HCT116 (cell line): Measurements from ENCODE around the gene EBP. TPM values are rescaled to one million over a fixed set of nuclear protein-coding genes. Genes with fewer than 3 reads are reported as not detected.

Experiments
- ATAC-seq: fragments of 200-7000 bp; cut with Tn5 transposase; 2 replicates; pipeline ENCODE4 v1.9.1; 2020; ENCODE audit warnings: mild to moderate bottlenecking, moderate library complexity
- BruUV-seq: library from RNA; stranded (reverse); fragments of 400-500 nt; replicated peaks from 2 replicates; lab custom pipeline; 2021; lab: Mats Ljungman, UMichigan
- CTCF ChIA-PET: fragments of 300-600 bp; sonication (Branson Sonifier 250); formaldehyde crosslinking; loops from one replicate; lab custom pipeline; 2021; ENCODE audit warnings: antibody characterized with exemption; lab: Charles Lee
- POLR2A ChIA-PET: fragments of 300-600, 350-600 bp; sonication (Branson Sonifier 250); formaldehyde crosslinking; loops from one replicate; lab custom pipeline; 2021; ENCODE audit warnings: antibody characterized with exemption; lab: Charles Lee
- RAD21 ChIA-PET, 2 experiments: fragments of 300-600 bp; sonication (Branson Sonifier 250); formaldehyde crosslinking; loops; one replicate each; lab custom pipeline; 2023; ENCODE audit warnings: low total read pairs in 2 of 2; ENCODE audit not compliant: uncharacterized antibody in 2 of 2, unreplicated experiment in 2 of 2, low non-redundant PET in 1 of 2; lab: Charles Lee
- DNase-seq: peaks from one replicate; pipeline ENCODE4 v3.0.0-alpha.2; 2010; ENCODE audit warnings: low read depth, low spot score
- H2AFZ ChIP-seq: fragments of 200-600 bp; shearing (Covaris generic), sonication (generic); 2 replicates; pipeline ENCODE4 v1.6.1; 2017; ENCODE audit warnings: low read depth, mixed run types, mixed read lengths, antibody characterized with exemption, low read length; ENCODE audit not compliant: poor library complexity, severe bottlenecking
- H3K27ac ChIP-seq: 2 replicates; pipeline ENCODE4 v1.5.1; 2012; ENCODE audit warnings: low read depth, low read length
- H3K27me3 ChIP-seq: fragments of 200-600 bp; sonication (generic); 2 replicates; pipeline ENCODE4 v1.6.1; 2016; ENCODE audit warnings: mixed run types, low read length, mixed read lengths; ENCODE audit not compliant: insufficient read depth
- H3K36me3 ChIP-seq, 2 experiments: fragments of 200-500 bp in 1 of 2; fragments of 200-600 bp in 1 of 2; sonication (Bioruptor generic) in 1 of 2; sonication (generic) in 1 of 2; 2 replicates each; pipeline versions ENCODE4 v1.5.1 to v1.6.1; 2014 to 2016; ENCODE audit warnings: low read length in 2 of 2, inconsistent platforms in 1 of 2, mixed read lengths in 1 of 2, mixed run types in 1 of 2; ENCODE audit not compliant: insufficient read depth in 2 of 2, control insufficient read depth in 1 of 2
- H3K4me1 ChIP-seq, 2 experiments: fragments of 200-600 bp in 1 of 2; sonication (generic) in 1 of 2; 2 replicates each; pipeline versions ENCODE4 v1.5.1 to v1.6.1; 2012 to 2017; ENCODE audit warnings: low read length in 2 of 2, inconsistent platforms in 1 of 2, mild to moderate bottlenecking in 1 of 2, mixed read lengths in 1 of 2, mixed run types in 1 of 2, moderate library complexity in 1 of 2; ENCODE audit not compliant: insufficient read depth in 2 of 2, control insufficient read depth in 1 of 2
- H3K4me2 ChIP-seq: fragments of 200-600 bp; sonication (generic); 2 replicates; pipeline ENCODE4 v1.6.1; 2017; ENCODE audit warnings: mixed run types, low read length, mixed read lengths
- H3K4me3 ChIP-seq, 2 experiments: fragments of 200-600 bp in 1 of 2; sonication (generic) in 1 of 2; replicated peaks in 1 of 2; 2 replicates each; pipeline ENCODE4 v1.5.1; 2011 to 2016; ENCODE audit warnings: low read length in 2 of 2, control low read depth in 1 of 2, low read depth in 1 of 2, mild to moderate bottlenecking in 1 of 2, mixed read lengths in 1 of 2, mixed run types in 1 of 2
- H3K79me2 ChIP-seq: fragments of 200-600 bp; sonication (generic); 2 replicates; pipeline ENCODE4 v1.6.1; 2017; ENCODE audit warnings: mild to moderate bottlenecking, mixed run types, low read length, moderate library complexity, mixed read lengths; ENCODE audit not compliant: insufficient read depth
- H3K9ac ChIP-seq: fragments of 200-600 bp; sonication (generic); 2 replicates; pipeline ENCODE4 v1.6.1; 2016; ENCODE audit warnings: low read length, mixed read lengths
- H3K9me2 ChIP-seq: fragments of 200-600 bp; sonication (generic), shearing (Covaris generic); 2 replicates; pipeline ENCODE4 v1.6.1; 2017; ENCODE audit warnings: mixed run types, mild to moderate bottlenecking, moderate library complexity; ENCODE audit not compliant: insufficient read depth
- H3K9me3 ChIP-seq, 2 experiments: fragments of 200-500 bp in 1 of 2; fragments of 200-600 bp in 1 of 2; sonication (Bioruptor generic) in 1 of 2; sonication (generic) in 1 of 2; 2 replicates each; pipeline ENCODE4 v1.6.1; 2014 to 2017; ENCODE audit warnings: low read length in 2 of 2, mixed read lengths in 2 of 2, inconsistent platforms in 1 of 2, low read depth in 1 of 2, mild to moderate bottlenecking in 1 of 2, mixed run types in 1 of 2, moderate library complexity in 1 of 2; ENCODE audit not compliant: control insufficient read depth in 1 of 2, insufficient read depth in 1 of 2
- H4K20me1 ChIP-seq: fragments of 200-600 bp; sonication (generic), shearing (Covaris generic); 2 replicates; pipeline ENCODE4 v1.6.1; 2017; ENCODE audit warnings: mixed run types, mild to moderate bottlenecking, moderate library complexity; ENCODE audit not compliant: insufficient read depth
- CBX3 ChIP-seq: IDR thresholded peaks from 2 replicates; pipeline ENCODE4 v1.6.1; 2012; ENCODE audit warnings: low read depth
- CEBPB ChIP-seq: IDR thresholded peaks from 2 replicates; pipeline ENCODE4 v1.6.1; 2012; ENCODE audit warnings: low read depth
- EGR1 ChIP-seq: IDR thresholded peaks from 2 replicates; pipeline ENCODE4 v1.6.1; 2012; ENCODE audit warnings: low read depth
- ELF1 ChIP-seq: IDR thresholded peaks from 2 replicates; pipeline ENCODE4 v1.6.1; 2012; ENCODE audit warnings: low read depth, borderline replicate concordance
- EZH2phosphoT487 ChIP-seq: fragments of 200-600 bp; IDR thresholded peaks from 2 replicates; pipeline ENCODE4 v1.6.1; 2018; ENCODE audit warnings: antibody characterized with exemption, borderline replicate concordance
- FOSL1 ChIP-seq: IDR thresholded peaks from 2 replicates; pipeline ENCODE4 v1.6.1; 2012; ENCODE audit warnings: low read depth
- POLR2A ChIP-seq: IDR thresholded peaks from 2 replicates; pipeline ENCODE4 v1.7.0; 2011; ENCODE audit warnings: borderline replicate concordance; ENCODE audit not compliant: insufficient read depth, insufficient read length; ENCODE audit errors: extremely low read depth
- POLR2AphosphoS5 ChIP-seq: IDR thresholded peaks from 2 replicates; pipeline ENCODE4 v1.6.1; 2011; ENCODE audit warnings: mild to moderate bottlenecking, low read depth, low read length, moderate library complexity
- RAD21 ChIP-seq: IDR thresholded peaks from 2 replicates; pipeline ENCODE4 v1.6.1; 2012; ENCODE audit warnings: low read depth, mild to moderate bottlenecking
- SIN3A ChIP-seq: IDR thresholded peaks from 2 replicates; pipeline ENCODE4 v1.6.1; 2012; ENCODE audit warnings: low read depth
- SRF ChIP-seq: IDR thresholded peaks from 2 replicates; pipeline ENCODE4 v1.6.1; 2012; ENCODE audit warnings: low read depth
- TCF7L2 ChIP-seq: IDR thresholded peaks from 2 replicates; pipeline ENCODE4 v1.7.0; 2011; ENCODE audit warnings: borderline replicate concordance, inconsistent platforms; ENCODE audit not compliant: insufficient read depth, insufficient read length; ENCODE audit errors: extremely low read depth
- YY1 ChIP-seq: IDR thresholded peaks from 2 replicates; pipeline ENCODE4 v1.6.1; 2011; ENCODE audit warnings: low read length, low read depth, moderate library complexity, mild to moderate bottlenecking; ENCODE audit not compliant: insufficient replicate concordance; ENCODE audit errors: extremely low read depth
- ZFX ChIP-seq: fragments of 450-650 bp; IDR thresholded peaks from 2 replicates; pipeline ENCODE4 v1.6.1; 2017
- ZNF274 ChIP-seq: fragments of 200-500 bp; sonication (Bioruptor generic); IDR thresholded peaks from 2 replicates; pipeline ENCODE4 v1.6.1; 2014; ENCODE audit warnings: mild to moderate bottlenecking, low read depth, low read length, inconsistent platforms
- intact Hi-C: fragments of 100-400 bp; cut with micrococcal nuclease; formaldehyde crosslinking; loops from 2 replicates; pipeline ENCODE4 v1.10.0; 2022
- total RNA-seq: library from RNA; stranded (reverse); gene quantifications from one replicate; pipeline ENCODE4 v1.2.1, GENCODE V29; 2021; ENCODE audit not compliant: unreplicated experiment
- TF ChIP-seq, protein P1 (sequence below): IDR thresholded peaks from 2 replicates; pipeline ENCODE4 v1.6.1; 2012
- TF ChIP-seq, protein P2 (sequence below): IDR thresholded peaks from 2 replicates; pipeline ENCODE4 v1.6.1; 2012; ENCODE audit warnings: low read depth
- TF ChIP-seq, protein P3 (sequence below): IDR thresholded peaks from 2 replicates; pipeline ENCODE4 v1.6.1; 2011; ENCODE audit warnings: mild to moderate bottlenecking, low read length, moderate library complexity; ENCODE audit not compliant: insufficient replicate concordance; ENCODE audit errors: extremely low read depth
- TF ChIP-seq, protein P4 (sequence below): IDR thresholded peaks from 2 replicates; pipeline ENCODE4 v1.6.1; 2012
- TF ChIP-seq, protein P5 (sequence below), 3 experiments: fragments of 200-600 bp in 1 of 3; sonication (generic) in 1 of 3; IDR thresholded peaks in 2 of 3; conservative IDR thresholded peaks in 1 of 3; 2 replicates each; pipeline ENCODE4 v1.5.1; 2012 to 2017; ENCODE audit warnings: low read depth in 2 of 3, low read length in 2 of 3, antibody characterized with exemption in 1 of 3, borderline replicate concordance in 1 of 3, control low read depth in 1 of 3, mild to moderate bottlenecking in 1 of 3, mixed read lengths in 1 of 3, mixed run types in 1 of 3, moderate library complexity in 1 of 3; ENCODE audit not compliant: insufficient read depth in 1 of 3

Gene EBP
- total RNA-seq, 1 experiment from 2014 or later = 93.8 TPM

DNA sequence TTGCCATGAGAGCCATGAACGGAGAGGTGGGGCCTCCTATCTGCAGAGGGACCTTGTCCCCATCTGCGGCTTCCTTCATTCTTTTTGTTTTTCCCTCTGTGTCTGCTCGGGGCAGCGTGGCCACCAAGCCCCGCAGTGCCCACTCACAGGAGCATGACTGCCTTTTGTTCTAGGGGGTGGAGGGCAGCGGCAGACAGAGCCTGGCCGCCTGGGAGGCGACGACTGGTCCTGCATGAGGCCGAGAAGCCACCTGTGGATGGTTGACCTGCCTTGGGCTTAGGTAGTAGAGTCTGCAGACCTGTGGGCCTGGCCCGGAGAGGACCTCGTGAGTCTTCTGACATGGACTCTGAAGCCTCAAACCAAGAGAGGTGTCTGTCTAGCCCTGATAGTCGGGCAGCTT, 54.0 kb downstream of the EBP start:
- TF ChIP-seq, protein P1, sequence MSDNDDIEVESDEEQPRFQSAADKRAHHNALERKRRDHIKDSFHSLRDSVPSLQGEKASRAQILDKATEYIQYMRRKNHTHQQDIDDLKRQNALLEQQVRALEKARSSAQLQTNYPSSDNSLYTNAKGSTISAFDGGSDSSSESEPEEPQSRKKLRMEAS = no peak
- TF ChIP-seq, protein P2, sequence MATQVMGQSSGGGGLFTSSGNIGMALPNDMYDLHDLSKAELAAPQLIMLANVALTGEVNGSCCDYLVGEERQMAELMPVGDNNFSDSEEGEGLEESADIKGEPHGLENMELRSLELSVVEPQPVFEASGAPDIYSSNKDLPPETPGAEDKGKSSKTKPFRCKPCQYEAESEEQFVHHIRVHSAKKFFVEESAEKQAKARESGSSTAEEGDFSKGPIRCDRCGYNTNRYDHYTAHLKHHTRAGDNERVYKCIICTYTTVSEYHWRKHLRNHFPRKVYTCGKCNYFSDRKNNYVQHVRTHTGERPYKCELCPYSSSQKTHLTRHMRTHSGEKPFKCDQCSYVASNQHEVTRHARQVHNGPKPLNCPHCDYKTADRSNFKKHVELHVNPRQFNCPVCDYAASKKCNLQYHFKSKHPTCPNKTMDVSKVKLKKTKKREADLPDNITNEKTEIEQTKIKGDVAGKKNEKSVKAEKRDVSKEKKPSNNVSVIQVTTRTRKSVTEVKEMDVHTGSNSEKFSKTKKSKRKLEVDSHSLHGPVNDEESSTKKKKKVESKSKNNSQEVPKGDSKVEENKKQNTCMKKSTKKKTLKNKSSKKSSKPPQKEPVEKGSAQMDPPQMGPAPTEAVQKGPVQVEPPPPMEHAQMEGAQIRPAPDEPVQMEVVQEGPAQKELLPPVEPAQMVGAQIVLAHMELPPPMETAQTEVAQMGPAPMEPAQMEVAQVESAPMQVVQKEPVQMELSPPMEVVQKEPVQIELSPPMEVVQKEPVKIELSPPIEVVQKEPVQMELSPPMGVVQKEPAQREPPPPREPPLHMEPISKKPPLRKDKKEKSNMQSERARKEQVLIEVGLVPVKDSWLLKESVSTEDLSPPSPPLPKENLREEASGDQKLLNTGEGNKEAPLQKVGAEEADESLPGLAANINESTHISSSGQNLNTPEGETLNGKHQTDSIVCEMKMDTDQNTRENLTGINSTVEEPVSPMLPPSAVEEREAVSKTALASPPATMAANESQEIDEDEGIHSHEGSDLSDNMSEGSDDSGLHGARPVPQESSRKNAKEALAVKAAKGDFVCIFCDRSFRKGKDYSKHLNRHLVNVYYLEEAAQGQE = no peak
- TF ChIP-seq ELF1 (no peak), POLR2A (no peak), FOSL1 (no peak), SIN3A (no peak), SRF (no peak), ZNF274 (no peak), RAD21 (no peak), EGR1 (no peak), POLR2AphosphoS5 (no peak), CBX3 (no peak), ZFX (no peak), EZH2phosphoT487 (no peak), YY1 (no peak), CEBPB (no peak), TCF7L2 (no peak)
- TF ChIP-seq, protein P3, sequence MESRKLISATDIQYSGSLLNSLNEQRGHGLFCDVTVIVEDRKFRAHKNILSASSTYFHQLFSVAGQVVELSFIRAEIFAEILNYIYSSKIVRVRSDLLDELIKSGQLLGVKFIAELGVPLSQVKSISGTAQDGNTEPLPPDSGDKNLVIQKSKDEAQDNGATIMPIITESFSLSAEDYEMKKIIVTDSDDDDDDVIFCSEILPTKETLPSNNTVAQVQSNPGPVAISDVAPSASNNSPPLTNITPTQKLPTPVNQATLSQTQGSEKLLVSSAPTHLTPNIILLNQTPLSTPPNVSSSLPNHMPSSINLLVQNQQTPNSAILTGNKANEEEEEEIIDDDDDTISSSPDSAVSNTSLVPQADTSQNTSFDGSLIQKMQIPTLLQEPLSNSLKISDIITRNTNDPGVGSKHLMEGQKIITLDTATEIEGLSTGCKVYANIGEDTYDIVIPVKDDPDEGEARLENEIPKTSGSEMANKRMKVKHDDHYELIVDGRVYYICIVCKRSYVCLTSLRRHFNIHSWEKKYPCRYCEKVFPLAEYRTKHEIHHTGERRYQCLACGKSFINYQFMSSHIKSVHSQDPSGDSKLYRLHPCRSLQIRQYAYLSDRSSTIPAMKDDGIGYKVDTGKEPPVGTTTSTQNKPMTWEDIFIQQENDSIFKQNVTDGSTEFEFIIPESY = no peak
- TF ChIP-seq, protein P4, sequence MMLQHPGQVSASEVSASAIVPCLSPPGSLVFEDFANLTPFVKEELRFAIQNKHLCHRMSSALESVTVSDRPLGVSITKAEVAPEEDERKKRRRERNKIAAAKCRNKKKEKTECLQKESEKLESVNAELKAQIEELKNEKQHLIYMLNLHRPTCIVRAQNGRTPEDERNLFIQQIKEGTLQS = no peak
- TF ChIP-seq, protein P5, sequence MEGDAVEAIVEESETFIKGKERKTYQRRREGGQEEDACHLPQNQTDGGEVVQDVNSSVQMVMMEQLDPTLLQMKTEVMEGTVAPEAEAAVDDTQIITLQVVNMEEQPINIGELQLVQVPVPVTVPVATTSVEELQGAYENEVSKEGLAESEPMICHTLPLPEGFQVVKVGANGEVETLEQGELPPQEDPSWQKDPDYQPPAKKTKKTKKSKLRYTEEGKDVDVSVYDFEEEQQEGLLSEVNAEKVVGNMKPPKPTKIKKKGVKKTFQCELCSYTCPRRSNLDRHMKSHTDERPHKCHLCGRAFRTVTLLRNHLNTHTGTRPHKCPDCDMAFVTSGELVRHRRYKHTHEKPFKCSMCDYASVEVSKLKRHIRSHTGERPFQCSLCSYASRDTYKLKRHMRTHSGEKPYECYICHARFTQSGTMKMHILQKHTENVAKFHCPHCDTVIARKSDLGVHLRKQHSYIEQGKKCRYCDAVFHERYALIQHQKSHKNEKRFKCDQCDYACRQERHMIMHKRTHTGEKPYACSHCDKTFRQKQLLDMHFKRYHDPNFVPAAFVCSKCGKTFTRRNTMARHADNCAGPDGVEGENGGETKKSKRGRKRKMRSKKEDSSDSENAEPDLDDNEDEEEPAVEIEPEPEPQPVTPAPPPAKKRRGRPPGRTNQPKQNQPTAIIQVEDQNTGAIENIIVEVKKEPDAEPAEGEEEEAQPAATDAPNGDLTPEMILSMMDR (IDR thresholded peaks at IDR 0.05 in 2 of 3, conservative IDR thresholded peaks at IDR 0.05 in 1 of 3; ENCODE audit: borderline replicate concordance in 1 of 3, insufficient read depth in 1 of 3, low read depth in 2 of 3, low read length in 2 of 3) = no peak
- TF ChIP-seq, all 23 proteins: peak for 0
- CTCF ChIA-PET = no interaction called here
- RAD21 ChIA-PET = no interaction called here
- no peaks in the 10 kb centered on the region for H3K9me2 ChIP-seq
- H4K20me1 ChIP-seq = no peaks in the 10 kb centered on the region
- no peak overlapping the region for H2AFZ ChIP-seq
- peak overlapping the region; percentile 84 to 90 for H3K4me3 ChIP-seq
- intact Hi-C loops = loop anchor here (2.0 to 10.0 kb wide), 2 partner anchors 37 to 101 kb away; partner anchors contain the start of genes FTSJ1, SLC38A5 and TBC1D25
- H3K36me3 ChIP-seq = peaks cover 23 to 34% of the 10 kb centered on the region in 2 experiments; a peak in 3 of 4 replicates
- peak overlapping the region; percentile 95 for H3K27ac ChIP-seq
- DNase-seq = no peak
- POLR2A ChIA-PET = no interaction called here
- H3K9me3 ChIP-seq = no peaks in the 10 kb centered on the region
- H3K27me3 ChIP-seq = no peaks in the 10 kb centered on the region
- H3K9ac ChIP-seq = peak overlapping the region; percentile 98
- peak overlapping the region; percentile 82 for H3K4me2 ChIP-seq
- H3K79me2 ChIP-seq = peaks cover 27% of the 10 kb centered on the region
- peaks cover 5 to 14% of the 10 kb centered on the region in 2 experiments for H3K4me1 ChIP-seq
- ATAC-seq = no peak
- BruUV-seq = no TSS peak
